K562 (cell line): Measurements from ENCODE around the gene HES6. TPM values are rescaled to one million over a fixed set of nuclear protein-coding genes. Genes with fewer than 3 reads are reported as not detected.

ENCODE experiments used
- AFF4 ChIP-seq: sonication (generic); formaldehyde crosslinking; IDR thresholded peaks from 2 replicates; pipeline ENCODE4 v1.8.0; 2023; ENCODE audit warnings: mild to moderate bottlenecking, missing genetic modification reagents
- BCLAF1 ChIP-seq, 2 experiments: fragments of 450-650 bp in 1 of 2; IDR thresholded peaks; 2 replicates each; pipeline ENCODE4 v1.6.1; 2011 to 2017; ENCODE audit warnings: low read depth in 2 of 2, antibody characterized with exemption in 1 of 2, borderline replicate concordance in 1 of 2, low read length in 1 of 2, mild to moderate bottlenecking in 1 of 2, mixed read lengths in 1 of 2; ENCODE audit not compliant: control insufficient read depth in 1 of 2
- CBX5 ChIP-seq: IDR thresholded peaks from 2 replicates; pipeline ENCODE4 v1.6.1; 2014; ENCODE audit warnings: low read depth, borderline replicate concordance
- CHD1 ChIP-seq: fragments of 200-600 bp; sonication (generic); IDR thresholded peaks from one replicate; pipeline ENCODE4 v1.6.1; 2012; ENCODE audit warnings: mild to moderate bottlenecking, moderate library complexity, low read length, inconsistent platforms
- ETS1 ChIP-seq: conservative IDR thresholded peaks from 2 replicates; pipeline ENCODE4 v1.6.1; 2011; ENCODE audit warnings: low read depth, mild to moderate bottlenecking, low read length; ENCODE audit not compliant: control insufficient read depth
- IRF9 ChIP-seq: fragments of 450-650 bp; IDR thresholded peaks from 2 replicates; pipeline ENCODE4 v1.6.1; 2016; ENCODE audit warnings: missing biosample characterization, missing genetic modification characterization
- MAZ ChIP-seq, 2 experiments: fragments of 450-650 bp in 1 of 2; sonication (generic) in 1 of 2; formaldehyde crosslinking; IDR thresholded peaks in 1 of 2; conservative IDR thresholded peaks in 1 of 2; 2 replicates each; pipeline versions ENCODE4 v1.4.0 to v1.5.0; 2020; ENCODE audit warnings: mild to moderate bottlenecking in 1 of 2, missing genetic modification reagents in 1 of 2
- MCM2 ChIP-seq: fragments of 450-650 bp; IDR thresholded peaks from 2 replicates; pipeline ENCODE4 v1.6.1; 2017; ENCODE audit warnings: low read depth, mild to moderate bottlenecking
- PHF21A ChIP-seq: fragments of 450-650 bp; IDR thresholded peaks from 2 replicates; pipeline ENCODE4 v1.6.1; 2017; ENCODE audit warnings: low read depth, borderline replicate concordance
- THAP7 ChIP-seq: fragments of 250-450 bp; sonication (Bioruptor Pico); IDR thresholded peaks from 2 replicates; pipeline ENCODE4 v1.5.0; 2021
- TRIM28 ChIP-seq: fragments of 450-650 bp; IDR thresholded peaks from 2 replicates; pipeline ENCODE4 v1.6.1; 2017
- ZBTB43 ChIP-seq: sonication (generic); formaldehyde crosslinking; IDR thresholded peaks from 2 replicates; pipeline ENCODE4 v1.8.0; 2023; ENCODE audit warnings: mild to moderate bottlenecking, missing genetic modification reagents
- polyA plus RNA-seq, 8 experiments: library from polyadenylated mRNA; depleted of rRNA in 4 of 8; stranded (reverse) in 5 of 8; unstranded in 3 of 8; fragments of >200 nt; fragmentation: Nextera tagmentation in 2 of 8; fragmentation: Illumina TruSeq in 1 of 8; extraction: Ambion mirVana in 2 of 8; extraction: Trizol in 1 of 8; gene quantifications; 2 replicates each; pipeline versions ENCODE4 v1.2.1 to v1.2.3, GENCODE V29; 2011 to 2014; ENCODE audit warnings: inconsistent platforms in 1 of 8, missing spikeins in 1 of 8
- total RNA-seq, 7 experiments: library from RNA; depleted of rRNA in 6 of 7; stranded (reverse); fragments of >200 nt in 6 of 7; fragmentation: Illumina TruSeq in 2 of 7; extraction: Trizol in 2 of 7; gene quantifications; 2 replicates each; pipeline versions ENCODE4 v1.2.1 to v1.2.3, GENCODE V29; 2011 to 2021; ENCODE audit warnings: low replicate concordance in 1 of 7

Gene HES6
- total and polyA plus RNA-seq, 9 of the 15 experiments (the other 6 are each of a cell fraction or from before 2014, with no cell fraction given): 6.2 to 133 (median 29.2) TPM

GRCh38 chr2:238238766-238239542 lies 884 bp downstream of the HES6 start (continued):
- TF ChIP-seq BCLAF1 (IDR thresholded peaks at IDR 0.05; ENCODE audit: borderline replicate concordance in 1 of 2, control insufficient read depth in 1 of 2, low read depth in 2 of 2, low read length in 1 of 2): no peak
- TF ChIP-seq PHF21A: no peak
- TF ChIP-seq ETS1: no peak; the same call in 1 of the 2 replicates
- TF ChIP-seq MAZ (CRISPR knock-in tag; conservative IDR thresholded peaks at IDR 0.05 in 1 of 2, IDR thresholded peaks at IDR 0.05 in 1 of 2): peak; percentile 36 to 81
- no peak for TF ChIP-seq THAP7 (CRISPR knock-in tag)
- TF ChIP-seq MCM2: no peak
- TF ChIP-seq AFF4 (CRISPR knock-in tag): peak; percentile 69; the same call in 1 of the 2 replicates
- TF ChIP-seq IRF9 (tag): no peak
- no peak for TF ChIP-seq TRIM28
- no peak for TF ChIP-seq CBX5
- TF ChIP-seq CHD1: no peak
- peak; percentile 92 for TF ChIP-seq ZBTB43
